Fibroblast of peridontal ligament (primary cell): ENCODE measurements around the gene AXIN1.

Experiments
- DNase-seq: peaks from one replicate; pipeline ENCODE4 v3.0.0-alpha.2; 2010; ENCODE audit errors: extremely low read depth

AXIN1 gene

DNA sequence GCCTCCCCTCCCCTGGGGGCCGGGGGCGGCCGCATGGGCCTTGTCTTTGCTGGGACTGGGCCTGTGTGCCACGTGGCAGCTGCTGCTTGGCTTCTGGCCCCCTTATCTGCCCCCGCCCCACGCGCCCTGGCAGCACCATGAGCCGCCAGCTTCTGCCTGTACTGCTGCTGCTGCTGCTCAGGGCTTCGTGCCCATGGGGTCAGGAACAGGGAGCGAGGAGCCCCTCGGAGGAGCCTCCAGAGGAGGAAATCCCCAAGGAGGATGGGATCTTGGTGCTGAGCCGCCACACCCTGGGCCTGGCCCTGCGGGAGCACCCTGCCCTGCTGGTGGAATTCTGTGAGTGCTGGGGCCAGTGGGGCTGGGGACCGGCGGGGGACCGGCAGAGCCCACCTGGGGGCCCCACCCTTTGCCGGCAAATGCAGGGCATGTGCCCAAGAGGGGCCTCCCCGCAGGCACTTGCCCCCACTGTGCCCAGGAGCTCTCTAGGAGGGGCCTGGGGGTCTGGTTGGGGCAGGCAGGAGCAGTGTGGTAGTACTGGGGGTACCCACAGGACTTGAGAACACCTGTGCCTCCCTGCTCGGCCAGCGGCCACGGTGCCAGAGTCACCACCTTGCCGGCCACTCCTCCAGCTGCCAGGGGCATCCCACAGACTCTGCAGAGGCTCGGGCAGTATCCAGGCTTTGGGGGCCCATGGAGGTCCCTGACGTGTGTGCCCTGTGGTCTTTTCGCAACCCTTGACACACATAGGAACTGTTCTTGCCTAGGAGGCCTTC, 69.3 kb downstream of the AXIN1 start, which contains the start of gene PDIA2:
TSS of gene PDIA2 (plus strand) at position 132 of the 773 bp plus-strand sequence. CDS start at position 138, 6 bp downstream.
- no peak for DNase-seq

DNA sequence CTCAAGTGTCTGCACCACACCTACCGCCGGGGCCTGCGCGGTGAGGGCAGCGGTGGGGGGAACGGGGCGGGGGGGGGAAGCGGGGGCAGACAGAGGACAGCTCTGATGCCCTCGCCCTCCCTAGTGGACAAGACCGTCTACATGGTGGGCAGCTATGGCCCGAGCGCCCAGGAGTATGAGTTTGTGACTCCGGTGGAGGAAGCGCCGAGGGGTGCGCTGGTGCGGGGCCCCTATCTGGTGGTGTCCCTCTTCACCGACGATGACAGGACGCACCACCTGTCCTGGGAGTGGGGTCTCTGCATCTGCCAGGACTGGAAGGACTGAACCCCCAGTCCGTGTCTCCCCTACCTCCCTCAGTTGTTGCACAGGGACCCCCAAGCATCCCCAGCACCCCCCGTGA, 70.0 kb downstream of the AXIN1 start:
- DNase-seq: no peak

DNA sequence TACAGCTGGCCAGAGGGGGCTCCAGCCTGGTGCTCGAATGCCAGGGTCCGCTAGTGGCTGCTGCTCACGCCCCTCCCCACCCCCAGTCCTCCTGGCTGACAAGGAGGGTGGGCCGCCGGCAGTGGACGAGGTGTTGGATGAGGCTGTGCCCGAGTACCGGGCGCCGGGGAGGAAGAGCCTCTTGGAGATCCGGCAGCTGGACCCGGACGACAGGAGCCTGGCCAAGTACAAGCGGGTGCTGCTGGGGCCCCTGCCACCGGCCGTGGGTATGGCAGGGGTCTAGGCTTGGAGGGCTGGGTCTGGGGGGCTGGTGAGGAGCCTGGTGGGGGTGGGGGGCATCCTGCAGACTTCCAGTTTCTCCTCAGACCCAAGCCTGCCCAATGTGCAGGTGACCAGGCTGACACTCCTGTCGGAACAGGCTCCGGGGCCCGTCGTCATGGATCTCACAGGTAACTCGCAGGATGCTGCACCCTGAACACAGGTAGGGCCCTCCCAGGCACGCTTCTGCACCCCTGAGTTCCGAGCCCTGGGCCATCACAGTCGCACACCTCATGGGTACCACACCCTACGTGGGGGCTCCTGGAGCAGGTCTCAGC, 70.8 kb downstream of the AXIN1 start:
- no peak for DNase-seq

DNA sequence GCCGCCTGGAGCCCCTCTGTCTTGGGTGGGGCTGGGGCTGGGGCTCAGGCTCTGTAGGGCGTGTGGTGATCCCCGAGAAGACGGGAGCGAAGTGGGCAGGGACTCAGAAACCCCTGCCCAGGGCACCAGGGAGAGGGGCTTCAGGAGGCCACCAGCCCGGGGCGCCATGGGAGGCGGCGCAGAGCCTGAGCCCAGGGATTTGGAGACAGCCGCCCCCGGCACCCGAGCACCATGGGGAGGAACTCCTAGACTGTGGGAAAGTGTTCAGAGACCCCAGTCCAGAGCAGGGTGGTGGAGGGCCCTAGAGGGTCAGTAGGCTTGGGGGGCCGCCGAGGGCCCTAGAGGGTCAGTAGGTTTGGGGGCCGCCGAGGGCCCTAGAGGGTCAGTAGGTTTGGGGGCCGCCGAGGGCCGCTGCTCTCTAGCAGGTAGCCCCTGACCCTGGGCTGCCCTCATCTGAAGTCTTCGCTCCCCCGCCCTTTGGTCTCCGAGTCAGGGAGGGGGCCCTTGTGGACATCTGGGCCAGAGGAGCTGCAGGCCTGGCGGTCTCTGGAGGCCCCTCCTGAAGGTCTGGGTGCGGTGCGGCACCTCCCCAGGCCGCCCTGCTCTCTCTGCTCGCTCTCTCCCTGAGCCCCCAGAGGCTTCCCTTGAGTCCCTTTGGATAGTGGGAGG, 71.4 kb downstream of the AXIN1 start:
- no peak for DNase-seq

DNA sequence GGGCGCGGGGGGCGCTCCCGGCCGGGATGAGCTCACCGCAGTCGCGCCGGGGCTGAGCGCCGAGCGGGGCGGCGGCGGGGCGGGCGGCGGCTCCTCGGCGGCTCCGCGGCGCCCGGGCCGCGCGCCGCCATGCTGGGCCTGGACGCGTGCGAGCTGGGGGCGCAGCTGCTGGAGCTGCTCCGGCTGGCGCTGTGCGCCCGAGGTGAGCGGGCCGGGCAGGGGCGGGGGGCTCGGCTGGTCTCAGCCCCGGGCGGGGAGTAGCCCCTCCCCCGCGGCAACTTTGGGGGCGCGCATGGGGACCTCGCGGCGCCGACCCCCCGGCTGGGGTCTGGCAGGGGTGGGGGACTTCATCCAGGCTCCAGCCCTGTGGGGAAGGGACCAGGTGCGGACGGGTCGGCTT, 72.0 kb downstream of the AXIN1 start, which contains the start of gene ARHGDIG:
TSS of gene ARHGDIG (plus strand) at position 40 of the 400 bp plus-strand sequence. CDS start at position 130, 90 bp downstream.
- no peak for DNase-seq

DNA sequence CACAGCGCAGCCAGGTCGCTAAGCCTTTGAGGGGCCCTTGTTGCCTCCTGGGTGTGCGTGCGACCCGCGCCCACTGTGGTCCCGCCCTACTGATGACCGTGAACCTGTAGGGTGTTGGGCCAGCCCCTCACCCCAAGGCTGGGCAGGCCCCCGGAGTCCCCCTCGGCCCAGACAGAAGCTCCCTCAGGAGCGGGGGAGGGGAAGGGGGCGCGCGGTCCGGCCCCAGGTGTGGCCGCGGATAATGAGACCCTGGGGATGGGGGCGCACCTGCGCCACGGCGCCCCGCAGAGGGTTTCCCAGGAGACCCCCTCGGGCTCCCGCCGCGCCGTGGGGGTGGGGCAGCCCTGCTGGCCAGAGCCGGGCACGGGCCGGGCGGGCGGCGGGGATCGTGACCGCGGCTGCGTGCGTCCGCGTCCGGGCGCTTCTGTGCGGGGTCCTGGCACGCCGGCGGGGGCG, 72.5 kb downstream of the AXIN1 start:
- no peak for DNase-seq

DNA sequence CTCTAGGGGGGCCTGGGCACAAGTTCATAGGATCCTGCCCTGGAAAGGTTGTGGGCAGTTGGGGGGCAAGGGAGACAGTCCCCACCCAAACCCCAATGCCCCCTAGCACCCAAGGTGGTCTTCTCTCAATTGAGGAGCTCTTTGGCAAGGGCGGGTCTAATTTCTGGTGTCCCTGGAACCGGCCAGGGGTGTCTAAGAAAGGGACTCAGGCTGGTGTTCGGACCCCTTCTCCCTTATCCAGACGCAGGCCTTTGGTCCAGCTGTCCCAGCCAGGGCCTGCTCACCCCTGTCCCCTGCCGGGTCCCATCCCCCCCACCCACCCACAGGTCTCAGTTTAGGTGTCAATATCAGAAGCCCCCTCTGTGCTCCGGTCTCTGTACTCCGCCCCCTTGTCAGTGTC, 73.0 kb downstream of the AXIN1 start:
- DNase-seq: no peak

DNA sequence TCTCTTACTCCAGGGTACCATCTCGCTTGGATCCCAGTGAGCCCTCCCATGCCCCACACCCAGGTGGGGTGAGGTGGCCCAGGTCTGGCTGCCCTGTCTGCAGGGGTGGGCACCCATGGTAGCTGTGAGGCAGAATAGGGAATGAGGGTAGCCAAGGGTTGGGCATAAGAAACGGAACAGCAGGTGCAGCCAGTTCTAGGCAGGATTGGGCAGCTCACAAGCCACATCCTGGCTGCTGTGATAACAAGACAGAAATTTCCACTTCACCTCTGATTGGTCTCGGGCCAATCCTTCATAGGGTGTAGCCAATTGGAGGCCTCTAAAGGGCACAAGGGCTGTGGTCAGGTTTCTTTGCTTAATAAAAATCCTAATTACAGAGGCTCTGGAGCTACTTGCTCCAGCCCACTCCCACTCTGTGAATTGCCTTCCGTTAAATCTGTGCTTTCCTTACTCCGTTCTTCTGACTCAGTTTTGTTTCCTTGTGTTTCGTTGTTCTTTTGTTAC, 73.6 kb downstream of the AXIN1 start:
- no peak for DNase-seq

DNA sequence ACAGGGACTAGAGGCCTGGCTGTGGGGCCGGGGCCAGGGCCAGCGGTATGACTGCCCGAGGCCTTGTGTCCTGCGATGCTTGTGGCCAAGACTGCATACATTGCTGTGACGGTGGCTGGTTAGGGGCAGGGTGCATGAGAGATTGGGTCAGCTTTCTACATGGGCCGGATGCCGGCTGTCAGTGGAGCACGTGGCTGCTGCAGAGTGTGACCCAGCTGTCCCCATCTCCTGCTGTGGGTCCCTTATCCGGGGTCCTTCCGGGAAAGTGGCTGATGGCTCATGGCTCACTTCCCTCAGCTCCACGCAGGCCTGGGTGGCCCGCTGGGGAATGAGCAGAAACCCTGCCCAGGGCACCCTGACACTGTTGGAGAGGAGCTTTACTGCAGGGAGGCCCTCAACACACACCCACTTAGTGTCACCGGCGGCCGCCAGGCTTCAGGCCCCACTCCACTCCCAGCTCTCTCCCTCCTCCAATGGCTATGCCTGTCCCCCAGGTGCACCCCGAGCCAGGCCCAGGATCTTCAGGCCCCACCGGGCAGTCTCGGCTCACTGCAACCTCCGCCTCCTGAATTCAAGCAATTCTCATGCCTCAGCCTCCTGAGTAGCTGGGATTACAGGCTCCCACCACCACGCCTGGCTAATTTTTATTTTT, 76.0 kb downstream of the AXIN1 start:
- DNase-seq: peak; percentile 4

DNA sequence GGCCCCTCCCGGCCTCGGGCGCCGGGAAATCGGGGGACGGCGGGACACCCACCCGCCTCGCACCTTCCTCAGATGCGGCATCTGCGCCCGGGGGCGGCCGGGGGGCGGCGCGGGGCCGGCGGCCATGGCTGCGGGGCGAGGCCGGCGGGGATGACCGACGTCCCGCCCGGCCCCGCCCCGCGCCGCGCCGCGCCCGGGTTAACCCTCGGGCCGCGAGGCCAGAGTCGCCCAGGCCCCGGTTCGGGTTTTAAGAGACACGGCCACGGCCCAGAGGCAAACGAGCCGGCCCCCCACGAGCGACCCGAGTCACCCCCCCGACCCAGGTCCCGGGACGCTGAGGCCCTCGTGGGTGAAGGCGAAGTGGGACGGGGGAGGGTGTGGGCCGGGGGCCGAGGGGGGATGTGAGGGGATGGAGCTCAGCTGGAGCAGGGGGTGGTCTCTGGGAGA, 76.7 kb downstream of the AXIN1 start, which contains the start of gene RGS11:
TSS of gene RGS11 (minus strand) at position 159 of the 447 bp plus-strand sequence. CDS start at position 126, 33 bp downstream.
- no peak for DNase-seq

DNA sequence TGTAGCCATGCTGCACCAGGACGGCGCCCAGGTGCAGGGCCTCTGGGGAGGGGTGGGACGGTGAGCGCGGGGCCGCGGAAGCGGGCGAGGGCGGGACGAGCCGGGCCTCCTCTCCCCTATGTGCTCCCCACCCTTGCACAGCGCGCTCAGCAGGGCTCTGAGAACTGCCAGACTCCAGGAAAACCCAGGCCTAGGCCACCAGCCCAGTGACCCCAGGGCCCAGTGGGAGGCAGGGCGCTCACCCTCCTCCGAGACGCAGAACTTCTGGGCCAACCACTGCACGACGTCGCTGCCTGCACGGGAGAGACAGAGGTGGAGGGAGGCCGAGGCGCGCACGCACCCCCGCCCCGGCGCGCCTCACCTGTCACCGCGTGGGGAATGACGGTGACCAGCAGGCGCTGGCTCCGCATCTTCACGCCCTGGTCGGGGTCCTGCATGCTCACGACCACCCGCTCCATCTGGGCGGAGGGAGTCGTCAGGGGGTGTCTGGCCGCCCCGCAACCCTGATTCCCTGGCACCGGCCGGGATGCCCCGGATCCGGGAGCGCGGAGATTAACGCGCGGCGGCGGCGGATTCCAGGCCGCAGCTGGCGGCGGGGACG, 77.4 kb downstream of the AXIN1 start:
- DNase-seq: no peak

DNA sequence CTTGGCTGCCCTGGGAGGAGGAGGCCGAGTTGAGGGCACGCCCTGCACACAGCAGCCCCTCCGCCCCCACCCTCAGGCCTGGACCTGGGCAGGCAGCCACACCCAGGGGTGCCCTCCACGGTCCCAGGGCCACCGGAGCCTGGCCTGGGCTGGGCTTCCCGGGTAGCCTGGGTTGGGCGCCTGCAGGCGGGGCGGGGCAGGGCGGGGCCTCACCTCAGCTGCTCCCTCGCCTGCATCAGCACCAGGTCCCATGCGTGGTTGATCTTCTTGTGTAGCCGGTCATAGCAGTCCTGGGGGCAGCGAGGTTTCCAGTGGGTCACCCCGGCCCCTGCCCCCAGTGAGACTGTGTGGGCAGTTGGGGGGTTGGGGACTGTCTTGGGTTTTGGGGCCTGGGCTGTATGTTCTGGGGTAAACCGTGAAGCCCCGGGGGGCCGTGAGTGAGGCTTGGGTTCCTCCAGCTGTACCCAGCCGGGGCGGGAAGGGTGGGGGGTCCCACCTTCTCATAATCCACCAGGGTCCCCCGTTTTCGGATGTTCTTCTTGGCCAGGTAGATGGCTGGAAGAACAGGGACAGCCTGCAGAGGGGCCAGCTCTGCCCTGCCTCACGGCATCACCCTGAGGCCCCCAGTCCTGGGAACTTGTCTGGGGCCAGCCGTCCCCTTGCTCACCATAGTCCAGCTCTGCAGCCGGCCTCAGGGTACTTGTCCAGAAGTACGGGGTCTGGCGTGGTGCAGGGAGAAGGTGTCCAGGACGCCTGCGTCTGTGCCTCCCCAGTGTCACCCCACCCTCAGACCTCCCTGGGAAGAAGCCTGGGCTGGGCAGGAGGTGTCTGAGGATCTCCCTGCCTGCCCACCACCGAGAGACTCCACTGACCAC, 78.7 kb downstream of the AXIN1 start:
- DNase-seq: no peak

DNA sequence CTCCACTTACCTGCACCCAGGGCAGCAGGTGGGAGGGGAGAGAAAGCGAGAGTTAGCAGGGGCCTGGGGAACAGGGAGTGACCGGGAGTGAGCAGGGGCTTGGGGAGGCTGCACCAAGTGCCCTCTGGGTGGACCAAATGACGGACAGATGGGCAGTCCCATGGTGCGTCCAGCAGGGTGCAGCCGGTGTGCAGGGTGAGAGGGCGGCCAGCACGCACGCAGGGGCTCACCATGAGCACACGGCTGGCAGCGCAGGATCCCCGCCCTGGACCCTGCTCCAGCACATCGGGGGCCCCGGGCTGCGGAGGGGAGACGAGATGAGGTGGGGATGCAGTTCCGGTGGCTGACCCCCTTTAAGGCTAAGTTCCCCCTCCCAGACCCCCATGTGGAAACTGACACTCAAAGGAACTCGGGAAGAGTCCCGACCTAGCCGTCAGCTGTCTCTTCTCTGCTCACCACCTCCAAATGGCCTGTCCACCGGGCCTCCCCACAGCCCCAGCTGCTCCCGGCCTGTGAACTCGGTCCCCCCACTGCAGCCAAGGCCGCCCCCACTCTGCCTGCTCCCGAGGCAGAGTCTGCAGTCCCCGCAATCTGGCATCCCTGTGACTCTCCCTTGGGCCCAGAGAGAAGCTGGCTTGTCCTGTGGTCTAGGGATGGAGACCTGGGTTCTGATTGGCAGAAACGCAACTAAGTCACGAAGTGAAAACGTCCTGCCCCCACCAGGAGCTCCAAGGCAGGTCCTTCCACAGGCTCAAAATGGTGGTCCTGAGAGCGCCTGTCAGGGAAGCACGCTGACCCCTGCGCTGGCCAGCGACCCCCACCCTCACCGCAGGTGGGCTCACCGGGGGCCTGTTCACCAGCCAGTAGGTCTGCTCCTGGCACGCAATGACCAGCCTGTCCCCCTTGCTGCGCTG, 79.6 kb downstream of the AXIN1 start:
- DNase-seq: no peak

DNA sequence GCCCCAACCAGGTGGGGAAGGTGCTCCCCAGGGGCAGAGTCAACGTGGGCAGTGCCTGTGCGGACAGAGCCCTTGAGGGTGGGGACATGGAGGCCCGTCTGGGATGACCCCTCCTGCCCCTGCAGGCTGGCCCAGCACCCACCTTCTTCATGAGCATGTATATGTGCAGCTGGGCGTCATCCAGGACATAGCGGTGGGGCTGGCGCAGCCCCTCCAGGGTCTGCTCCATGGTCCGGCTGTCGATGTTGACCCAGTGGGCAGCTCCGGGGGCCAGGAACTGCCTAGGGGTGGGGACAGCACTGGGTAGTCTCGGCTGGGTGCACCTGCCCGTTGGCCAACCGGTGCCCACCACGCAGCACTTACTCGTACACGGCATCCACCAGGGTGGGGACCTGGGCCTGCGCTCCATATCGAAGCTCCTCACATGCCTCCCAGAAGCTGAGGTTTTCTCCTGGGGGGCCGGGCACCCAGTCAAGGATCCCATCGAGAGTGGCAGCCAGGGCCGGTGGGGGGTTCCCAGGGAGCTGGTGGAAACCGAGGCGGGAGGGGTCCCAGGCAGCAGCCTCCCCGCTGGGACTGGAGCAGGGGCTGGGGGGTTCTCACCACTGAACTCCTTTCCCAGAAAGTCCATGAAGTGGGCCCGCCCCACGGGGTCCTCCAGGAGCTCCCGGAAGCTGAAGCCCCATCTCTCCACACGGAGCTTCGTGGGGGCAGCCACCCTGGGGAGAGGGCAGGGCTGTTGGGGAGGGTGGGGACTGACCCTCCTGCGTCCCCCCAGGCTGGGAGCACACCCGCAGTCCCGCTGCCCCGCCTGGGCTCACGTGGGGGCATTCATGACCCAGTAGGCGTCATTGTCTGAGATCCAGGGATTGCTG, 81.9 kb downstream of the AXIN1 start:
- DNase-seq: no peak

DNA sequence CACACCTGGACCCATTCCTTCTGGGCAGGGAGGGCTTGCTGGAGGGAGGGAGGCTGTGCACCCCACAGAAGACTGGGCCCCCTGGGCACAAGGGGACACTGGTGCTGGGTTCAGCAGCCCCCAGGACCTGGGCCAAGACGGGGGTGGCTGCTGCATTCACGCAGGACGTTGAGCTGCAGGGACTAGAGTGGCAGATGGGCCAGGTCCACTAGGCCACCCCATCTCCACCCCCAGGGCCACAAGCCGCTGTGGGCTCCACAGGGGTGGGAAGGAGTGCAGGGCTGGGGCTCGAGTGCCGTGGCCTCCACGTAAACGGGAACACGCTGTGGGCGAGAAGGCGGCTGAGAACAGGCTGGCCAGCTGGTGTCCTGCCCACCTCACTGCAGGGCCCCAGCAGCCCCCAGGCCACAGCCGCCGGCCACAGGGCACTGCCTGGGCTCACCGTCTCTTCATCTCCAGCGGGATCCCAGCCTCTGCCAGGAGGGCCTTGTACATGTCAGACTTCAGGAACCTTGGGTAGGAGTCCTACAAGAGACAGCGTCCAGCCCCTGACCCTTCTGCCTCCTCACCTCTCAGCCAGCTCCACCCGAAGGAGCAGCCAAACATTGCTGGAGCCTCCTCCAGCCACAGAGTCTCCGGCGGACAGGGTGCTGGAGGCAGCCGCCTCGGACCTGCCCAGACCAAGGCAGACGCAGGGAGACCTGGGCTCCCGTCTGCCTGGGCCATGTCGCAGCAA, 83.3 kb downstream of the AXIN1 start:
- no peak for DNase-seq

DNA sequence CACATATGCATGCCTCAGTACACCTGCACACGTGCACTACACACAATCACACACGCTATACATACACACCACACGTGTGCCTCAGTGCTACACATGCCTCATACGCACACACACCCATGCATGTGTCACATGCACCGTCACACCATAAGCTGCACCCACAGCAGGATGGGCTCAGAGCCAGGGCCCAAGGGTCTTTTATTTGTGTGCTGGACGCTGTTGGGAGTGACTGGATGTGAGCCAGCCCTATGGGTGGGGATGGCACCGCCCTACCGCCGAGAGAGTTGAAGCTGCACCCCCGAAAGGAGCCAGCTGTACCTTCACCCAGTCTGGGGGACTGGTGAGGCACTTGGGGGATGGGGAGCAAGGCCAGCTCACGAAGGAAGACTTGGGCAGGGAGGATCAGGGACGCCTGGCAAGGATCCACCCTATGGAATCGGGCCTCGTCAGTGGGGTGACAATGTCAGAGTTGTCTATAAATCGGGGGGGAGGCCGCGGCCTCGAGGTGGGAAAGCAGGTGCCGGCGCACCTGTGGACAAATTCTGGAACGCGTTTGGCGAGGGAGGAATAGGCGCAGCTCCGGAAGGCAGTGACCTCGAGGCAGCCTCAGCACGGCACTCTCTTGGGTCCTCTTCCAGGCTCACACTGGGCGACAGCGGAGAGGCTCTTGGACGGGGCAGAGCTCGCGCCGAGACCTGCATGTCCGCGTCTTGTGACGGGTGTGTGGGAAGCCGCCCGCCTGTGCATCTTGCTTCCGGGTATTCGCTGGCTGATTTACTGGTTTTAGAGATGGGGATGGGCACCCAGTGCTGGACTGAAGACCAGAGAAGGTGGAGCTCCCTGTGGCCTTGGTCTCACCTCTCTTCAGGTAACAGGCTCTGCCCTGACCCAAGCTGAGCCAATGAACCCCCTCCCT, 84.1 kb downstream of the AXIN1 start:
- no peak for DNase-seq
